Stimulated activated CD4-positive, alpha-beta T cell treated with anti-CD3 and anti-CD28 coated beads, Interleukin-15, amount 100 ng/mL, for 24 hours (primary cell): Measurements from ENCODE around the gene PPP2R1A.

Experiments
- DNase-seq: peaks from one replicate; pipeline ENCODE4 v3.0.0-alpha.2; 2020

PPP2R1A gene

DNA sequence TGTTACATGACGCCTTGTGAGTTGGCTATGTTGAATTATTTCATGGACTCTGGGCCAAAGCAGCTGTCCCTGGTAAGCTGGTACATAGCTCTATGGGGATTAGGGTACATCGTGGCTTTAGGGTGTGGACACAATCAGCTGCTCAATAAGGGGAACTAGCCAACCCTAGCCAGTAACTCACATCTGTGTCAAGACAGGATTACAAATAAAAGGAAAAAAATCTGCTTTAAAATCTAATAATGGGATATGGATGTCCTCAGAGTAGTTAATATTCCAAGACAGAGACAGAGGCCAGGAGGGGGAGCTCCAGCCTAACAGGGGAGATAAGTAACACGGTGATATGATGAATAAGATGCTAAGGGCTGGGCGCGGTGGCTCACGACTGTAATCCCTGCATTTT lies 58.4 kb downstream of the PPP2R1A start:
- peak; percentile 71 for DNase-seq

DNA sequence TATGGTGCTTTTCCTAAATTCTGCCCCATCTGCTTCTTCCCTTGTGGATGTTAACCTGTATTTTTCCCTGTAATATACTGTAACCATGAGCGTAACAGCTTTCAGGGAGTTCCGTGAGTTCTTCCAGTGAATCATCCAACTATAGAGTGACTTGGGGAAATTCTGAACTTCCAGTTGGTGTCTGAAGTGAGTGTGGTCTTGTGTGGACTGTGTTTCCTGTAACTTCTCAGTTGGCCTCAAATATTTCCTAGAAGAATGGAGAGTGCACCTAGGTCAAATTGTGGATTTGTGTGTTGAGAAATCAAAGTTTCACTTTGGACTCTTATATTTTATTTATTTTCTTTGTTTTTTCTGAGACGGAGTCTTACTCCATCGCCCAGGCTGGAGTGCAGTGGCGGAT lies 68.6 kb downstream of the PPP2R1A start:
- no peak for DNase-seq

DNA sequence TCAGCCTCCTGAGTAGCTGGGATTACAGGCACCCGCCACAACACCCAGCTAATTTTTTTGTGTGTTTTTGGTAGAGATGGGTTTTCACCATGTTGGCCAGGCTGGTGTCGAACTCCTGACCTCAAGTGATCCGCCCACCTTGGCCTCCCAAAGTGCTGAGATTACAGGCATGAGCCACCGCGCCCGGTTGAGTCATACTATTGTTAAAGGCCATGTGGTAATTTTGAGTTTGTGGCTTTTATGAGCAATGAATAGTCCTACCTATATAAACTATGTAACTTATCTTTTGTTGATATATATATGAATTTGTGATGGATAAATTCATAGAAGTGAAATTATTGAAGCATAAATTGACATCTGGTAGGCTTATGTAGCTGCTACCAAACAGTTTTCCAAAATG lies 75.7 kb downstream of the PPP2R1A start:
- peak; percentile 19 for DNase-seq

DNA sequence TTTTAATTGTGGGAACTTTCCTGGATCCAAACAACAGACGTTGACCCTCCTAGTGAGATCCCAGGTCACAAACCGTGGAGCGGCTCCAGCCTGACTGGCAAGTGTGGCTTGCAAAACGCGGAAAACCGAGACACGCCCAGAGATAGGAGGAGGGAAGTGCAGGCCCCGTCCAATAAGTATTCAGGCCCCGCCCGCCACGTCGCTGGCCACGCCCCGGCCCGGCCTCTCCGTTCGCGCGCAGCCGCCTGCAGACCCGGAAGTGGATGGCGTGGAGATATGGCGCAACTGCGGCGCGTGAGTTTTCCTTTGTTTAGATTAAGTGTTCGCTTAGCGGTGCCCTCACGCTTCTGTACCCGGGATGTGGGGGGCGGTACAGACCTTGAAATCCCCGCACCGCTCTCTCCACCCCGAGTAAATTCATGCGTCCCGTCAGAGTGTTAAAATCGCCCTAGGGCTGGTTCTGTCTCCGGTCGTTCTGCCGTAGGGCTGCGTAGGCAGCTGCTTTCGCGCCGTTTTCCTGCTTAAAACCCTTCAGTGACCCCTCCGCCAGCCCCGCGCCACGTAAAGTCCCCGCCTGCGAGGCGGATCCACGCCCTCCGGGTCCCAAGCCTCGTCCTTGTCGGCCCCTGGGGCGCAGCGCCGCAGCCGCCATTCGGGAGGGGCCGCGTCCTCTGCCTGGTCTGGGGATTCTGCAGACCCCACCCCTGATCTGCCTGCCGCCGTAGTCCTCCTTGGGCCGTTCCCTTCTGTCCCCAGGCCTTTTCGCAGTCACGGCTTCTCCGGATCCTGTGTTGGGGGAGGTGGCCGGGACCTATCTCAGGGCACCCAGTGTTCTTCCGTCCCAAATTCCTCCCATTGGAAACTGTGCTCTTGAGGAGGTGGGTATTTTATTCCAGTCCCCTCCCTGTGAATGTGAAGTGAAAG lies 79.7 kb downstream of the PPP2R1A start, which contains the start of gene ZNF766:
Gene ZNF766, plus strand, starts transcription at position 250 of the 924 bp plus-strand sequence. Its CDS starts 27 bp downstream, at position 277.
- peak; percentile 99 for DNase-seq

GRCh38 chr19:52270266-52270885 lies 80.5 kb downstream of the PPP2R1A start:
- DNase-seq = peak; percentile 15

- no peak for DNase-seq
Observed at GRCh38 chr19:52273301-52273700, 83.4 kb downstream of the PPP2R1A start.

DNA sequence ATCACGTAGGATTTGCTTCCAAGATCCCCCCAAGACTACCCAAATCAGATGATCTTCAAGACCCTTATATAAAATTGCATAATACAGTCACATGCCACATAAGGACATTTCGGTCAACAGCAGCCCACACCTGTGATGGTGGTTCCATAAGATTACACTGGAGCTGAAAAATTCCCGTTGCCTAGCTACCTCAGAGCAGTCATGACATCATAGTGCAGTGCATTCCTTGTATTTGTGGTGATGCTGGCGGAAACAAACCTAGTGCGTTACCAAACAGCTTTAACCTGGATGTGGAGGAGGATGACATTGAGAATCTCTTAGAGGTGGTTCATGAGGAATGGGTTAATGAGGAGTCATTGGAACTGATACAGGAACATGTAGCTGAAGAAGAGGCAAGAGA lies 84.3 kb downstream of the PPP2R1A start:
- no peak for DNase-seq

GRCh38 chr19:52275988-52276387 lies 86.1 kb downstream of the PPP2R1A start:
- no peak for DNase-seq

DNA sequence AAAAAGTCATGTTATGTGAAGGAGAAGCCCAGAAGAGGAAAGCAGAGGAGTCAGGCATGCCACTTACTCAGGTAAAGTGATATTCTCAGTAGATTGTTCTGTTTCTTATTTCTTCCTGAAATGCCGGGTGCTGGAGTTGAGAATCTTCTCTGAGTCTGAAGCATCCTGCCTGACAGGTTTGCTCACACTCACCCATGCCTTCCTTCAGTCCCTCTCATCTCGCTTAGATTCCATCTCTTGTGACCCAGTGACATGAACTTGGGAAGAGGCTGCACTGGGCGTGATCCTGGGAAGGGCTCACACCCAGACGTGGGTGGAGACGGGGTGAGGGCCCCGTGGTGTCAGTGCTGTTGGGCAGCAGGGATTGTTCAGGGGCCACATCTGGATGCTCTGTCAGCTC lies 87.6 kb downstream of the PPP2R1A start:
- no peak for DNase-seq
